GM18868 (cell line): ENCODE data around the gene SLF2.
A peak's percentile ranks its signal among the peaks of the same experiment; 100 is the strongest.
"Not testable (repeated sequence)": the region's sequence is repeated elsewhere in the genome, so short reads cannot be mapped to it uniquely, and the experiment has no call there.

Source experiments
- ATAC-seq: cut with Tn5 transposase; IDR thresholded peaks from one replicate; pipeline ENCODE4 v1.9.1; 2021; ENCODE audit warnings: mild to moderate bottlenecking, moderate library complexity; ENCODE audit not compliant: unreplicated experiment

The SLF2 gene

GRCh38 chr10:100960251-100960650 lies 47.5 kb downstream of the SLF2 start:
- no peak for ATAC-seq

DNA sequence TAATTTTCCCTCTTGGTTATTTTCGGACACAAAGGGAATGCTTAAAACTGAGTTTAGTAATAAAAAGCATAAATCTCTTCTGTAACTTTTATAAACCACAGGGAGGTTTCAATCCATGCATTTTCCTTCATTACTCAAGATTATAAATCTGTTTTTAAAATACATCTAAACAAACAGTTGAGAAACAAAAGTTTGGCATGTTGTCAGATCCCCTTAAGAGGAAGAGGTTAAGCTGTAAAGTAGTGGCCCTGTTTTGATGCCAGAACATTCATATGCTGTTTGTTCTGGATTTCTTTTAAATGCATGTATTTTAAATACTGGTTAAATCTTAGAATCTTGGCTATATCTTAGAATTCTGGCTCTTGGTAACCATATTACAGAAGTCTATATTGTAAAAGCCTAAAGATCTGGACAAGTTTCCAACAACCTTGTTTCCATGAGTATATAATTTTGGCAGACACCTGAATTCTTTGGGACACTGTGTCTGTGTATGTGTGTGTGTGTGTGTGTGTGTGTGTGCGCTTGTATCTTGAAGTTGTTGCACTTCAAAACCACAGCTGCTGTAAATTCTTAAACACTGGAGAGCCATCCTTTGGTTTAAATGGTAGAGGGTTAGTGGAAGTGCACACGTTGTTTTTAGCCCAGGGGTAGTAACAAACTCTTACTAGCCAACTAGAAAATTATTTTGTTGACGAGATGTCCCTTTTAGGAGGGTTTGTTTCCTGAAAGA lies 49.8 kb downstream of the SLF2 start:
- ATAC-seq: no peak

DNA sequence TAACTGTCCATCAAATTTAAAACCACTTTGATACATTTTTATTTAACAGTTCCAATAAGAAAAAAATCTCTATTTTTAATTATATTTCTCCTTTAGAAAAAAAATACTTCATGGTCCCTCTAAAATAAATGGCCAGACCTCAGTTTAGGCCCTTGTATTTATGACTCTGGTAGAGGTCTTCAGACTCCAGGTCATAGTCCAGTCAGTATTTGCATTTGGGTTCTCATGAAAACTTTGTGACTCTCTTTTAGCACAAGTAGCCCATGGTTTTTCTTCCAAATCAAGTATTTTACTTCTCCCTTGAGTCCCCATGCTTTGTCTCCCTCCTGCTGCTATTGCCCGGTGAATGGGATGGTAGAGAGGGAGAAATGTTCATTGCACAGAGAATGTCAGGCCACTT lies 51.1 kb downstream of the SLF2 start:
- no peak for ATAC-seq

DNA sequence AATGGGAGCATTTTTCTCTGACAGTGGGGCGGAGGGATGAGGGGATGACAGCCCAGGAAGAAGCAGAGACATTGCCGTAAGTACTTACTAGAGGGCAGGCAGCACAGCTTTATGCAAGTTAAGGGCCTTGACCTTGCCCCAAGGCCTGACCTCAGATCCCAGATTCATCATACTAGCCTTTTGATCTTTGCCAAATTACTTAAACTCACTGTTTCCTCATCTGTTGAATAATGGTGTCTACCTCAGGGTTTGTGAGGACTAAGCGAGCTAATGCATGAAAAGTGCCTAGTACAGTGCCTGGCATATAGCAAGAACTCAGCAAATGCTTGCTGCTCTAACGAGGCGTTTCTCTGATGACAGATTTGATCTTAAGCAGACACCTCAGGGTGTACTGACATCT lies 53.1 kb downstream of the SLF2 start:
- ATAC-seq: no peak

GRCh38 chr10:100966887-100967286 lies 54.1 kb downstream of the SLF2 start:
- no peak for ATAC-seq

DNA sequence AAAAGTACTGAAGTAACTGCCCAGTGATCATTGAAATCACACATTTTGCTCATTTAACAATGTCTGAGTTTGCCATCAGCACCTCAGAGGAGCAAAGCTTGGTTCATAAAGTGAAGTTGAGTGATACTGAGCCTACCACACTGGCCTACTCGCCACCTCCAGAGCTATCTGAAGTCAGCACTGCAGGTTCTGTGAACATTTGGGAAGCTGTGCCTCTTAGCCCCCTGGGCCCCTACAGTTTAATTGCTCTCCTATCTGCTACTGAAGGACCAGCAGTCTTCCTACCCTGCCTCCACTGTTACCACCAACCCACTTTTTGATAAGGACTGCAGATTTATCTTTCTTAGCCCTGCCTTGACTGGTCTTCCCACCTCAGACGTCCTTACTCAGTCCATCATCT lies 54.6 kb downstream of the SLF2 start:
- ATAC-seq: no peak

GRCh38 chr10:100968062-100968736 lies 55.4 kb downstream of the SLF2 start:
- no peak for ATAC-seq

- ATAC-seq: no peak
Measured at GRCh38 chr10:100968863-100969186, 56.1 kb downstream of the SLF2 start.

DNA sequence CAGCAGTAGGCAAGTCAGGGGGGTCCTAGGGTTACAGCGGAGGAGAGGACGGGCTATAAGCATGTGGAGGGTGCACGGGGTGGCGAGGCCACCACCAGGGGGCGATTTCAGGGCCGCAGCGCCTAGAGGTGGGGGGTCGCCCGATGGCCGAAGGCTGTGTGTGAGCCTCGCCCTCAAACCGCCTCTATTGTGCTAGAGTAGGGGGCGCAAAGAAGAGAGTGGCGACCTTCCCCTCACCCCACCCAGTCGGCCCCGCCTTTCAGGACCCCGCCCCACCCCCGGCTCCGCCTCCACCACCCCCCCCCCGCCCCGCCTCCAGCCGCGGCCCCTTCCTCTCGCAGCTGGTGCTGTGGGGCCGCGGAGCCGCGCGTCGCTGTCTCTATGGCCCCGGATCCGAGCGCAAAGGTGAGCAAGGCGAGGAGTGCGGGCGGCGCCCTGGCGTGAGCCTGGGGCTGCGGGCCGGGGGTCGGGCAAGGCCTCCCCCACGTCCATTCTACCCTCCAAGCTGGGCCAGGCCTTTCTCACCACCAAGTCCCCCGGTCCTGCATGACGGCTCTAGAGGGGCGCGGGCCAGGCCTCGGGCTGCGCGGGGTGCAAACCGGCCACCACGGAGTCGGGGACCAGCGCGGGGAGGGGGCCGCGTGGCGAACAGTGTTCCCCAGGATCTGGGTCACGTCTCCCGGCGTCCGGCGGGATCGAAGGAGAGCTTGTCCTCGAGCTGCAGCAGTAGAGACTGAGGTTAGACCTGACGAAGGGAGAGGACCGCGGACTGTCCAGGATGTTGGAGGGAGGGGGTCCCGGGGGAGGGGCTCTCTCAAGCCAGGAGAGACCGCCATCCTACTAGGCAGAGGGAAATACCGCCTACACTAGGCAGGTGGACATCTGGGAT lies 56.7 kb downstream of the SLF2 start, which contains the start of gene SEMA4G:
SEMA4G (plus strand) TSS at position 318 of the 889 bp plus-strand sequence. CDS start 3,409 bp downstream, outside the sequence.
- peak; percentile 66 for ATAC-seq

DNA sequence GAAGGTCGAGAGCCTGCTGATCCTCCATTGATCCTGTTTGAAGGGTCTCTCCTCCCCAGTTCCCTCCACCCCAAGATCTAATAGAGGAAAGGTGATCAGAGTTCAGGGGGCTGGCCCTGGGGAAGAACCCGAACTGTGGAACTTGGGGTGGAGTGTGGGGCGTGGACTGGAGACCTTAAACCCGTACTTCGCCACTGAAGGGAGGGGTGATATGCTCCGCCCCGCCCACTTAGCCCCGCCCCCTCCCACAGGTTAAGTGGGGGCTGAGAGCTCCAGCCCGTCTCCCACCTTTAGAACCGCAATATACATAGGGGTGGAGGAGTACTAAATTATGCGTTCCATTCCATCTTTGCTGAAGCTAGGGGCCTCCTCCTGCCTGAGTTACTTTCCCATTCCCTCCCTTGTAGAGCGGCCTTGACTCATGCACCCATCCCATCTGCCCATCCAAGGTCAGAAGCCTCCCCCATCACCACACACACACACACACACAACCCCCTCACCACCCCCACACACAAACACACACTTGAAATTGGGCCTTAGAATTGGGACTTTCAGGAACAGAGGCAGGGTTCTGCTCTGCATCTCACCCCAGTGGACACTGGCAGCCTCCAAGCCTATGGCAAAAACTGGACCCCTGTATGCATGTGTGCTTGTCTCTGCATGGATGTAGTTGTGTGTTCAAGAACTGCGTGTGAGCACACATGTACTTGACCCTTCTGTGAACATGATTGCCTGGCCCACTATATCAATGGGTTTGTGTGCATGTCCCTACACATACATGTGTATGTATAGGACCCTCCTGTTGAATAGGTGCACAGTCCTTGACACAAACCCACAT lies 57.5 kb downstream of the SLF2 start:
- ATAC-seq: no peak

- no peak for ATAC-seq
Measured at GRCh38 chr10:100970914-100971811, 58.4 kb downstream of the SLF2 start.

DNA sequence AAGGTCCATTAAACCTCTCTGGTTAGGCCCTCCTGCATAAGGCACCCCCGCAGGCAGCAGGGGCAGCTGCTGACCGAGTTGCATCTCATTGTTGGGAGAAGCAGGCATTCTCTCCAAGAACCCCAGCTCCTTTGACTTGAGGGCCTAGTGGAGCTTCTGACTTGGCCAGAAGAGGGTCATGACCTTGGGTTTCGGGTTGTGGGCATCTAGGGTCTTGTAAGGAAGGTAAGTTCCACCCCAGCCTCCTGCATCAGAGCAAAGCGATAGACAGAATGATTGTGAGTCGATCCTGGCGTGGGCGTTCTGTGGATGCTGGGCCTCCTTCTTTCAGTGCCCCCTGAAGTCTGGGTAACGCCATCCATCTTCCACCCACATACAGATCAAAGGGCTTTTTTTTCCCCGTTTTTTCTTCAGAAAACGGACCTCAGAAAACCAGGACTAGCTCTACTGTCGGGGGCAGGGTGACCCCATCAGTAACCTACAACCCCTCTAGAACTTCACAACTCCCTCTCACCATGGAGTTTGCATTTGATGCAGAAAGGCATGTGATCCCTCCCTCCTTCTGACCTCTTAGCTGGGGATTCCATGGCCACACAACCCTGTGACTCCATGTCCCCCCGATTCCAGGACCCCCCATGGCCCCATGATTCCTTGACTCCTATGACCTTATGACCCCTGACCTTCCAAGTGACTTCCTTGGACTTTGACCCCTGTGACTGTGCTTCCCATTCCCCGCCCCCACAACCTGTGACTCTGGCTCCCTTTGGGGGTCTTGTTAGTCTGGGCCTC lies 59.5 kb downstream of the SLF2 start:
- ATAC-seq: no peak

DNA sequence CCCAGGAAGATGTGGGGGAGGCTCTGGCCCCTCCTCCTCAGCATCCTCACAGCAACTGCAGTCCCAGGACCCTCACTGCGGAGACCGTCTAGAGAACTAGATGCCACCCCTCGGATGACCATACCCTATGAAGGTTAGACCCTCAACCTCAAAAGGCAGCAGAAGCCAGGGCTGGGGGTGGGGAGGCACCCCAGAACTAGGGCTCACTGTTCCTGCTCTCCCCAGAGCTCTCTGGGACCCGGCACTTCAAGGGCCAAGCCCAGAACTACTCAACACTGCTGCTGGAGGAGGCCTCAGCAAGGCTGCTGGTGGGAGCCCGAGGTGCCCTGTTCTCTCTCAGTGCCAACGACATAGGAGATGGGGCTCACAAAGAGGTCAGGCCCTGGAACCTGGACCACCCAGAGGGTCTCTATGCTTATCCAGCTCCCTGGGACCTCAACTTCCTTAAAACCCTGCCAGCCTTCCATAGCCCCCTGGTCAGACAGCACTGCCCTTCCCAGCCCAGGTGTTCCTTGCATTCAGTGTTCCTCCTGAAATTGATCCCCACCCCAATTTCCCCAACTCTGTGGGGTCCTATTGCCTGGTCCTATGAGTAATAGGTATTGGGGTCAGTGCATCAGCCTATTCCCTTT lies 60.3 kb downstream of the SLF2 start:
- ATAC-seq: no peak

DNA sequence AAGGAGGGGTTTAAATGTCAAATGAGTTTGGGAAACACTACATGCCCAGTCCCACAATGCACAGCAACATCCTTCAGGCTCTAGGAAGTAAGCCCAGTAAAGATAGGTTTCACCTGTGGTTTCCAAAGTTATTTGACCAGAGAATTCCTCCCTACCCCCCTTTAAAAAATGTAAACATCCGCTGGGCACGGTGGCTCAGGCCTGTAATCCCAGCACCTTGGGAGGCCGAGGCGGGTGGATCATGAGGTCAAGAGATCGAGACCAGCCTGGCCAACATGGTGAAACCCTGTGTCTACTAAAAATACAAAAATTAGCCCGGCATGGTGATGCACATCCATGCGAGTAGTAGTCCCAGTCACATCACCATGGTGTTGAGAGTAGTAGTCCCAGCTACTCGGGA lies 62.6 kb downstream of the SLF2 start:
- ATAC-seq: not testable (repeated sequence)

DNA sequence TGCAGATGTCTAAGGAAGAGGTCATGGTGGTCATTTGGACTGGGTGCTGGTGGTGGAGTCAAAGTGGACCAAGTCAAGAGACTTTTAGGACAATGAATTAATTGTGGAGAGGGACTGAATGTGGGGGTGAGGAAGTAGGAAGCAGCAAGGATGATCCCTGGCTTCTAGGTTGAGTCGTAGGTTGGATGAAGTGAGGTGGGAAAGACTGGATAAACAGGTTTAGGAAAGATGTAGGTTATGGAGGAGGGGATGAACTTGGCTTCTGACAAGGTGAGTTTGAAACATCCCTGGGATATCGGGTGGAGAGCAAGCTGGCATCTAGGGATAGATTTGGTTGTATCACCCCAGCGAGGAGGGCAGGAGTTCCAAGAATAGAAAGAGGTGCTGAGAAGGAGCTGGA lies 64.1 kb downstream of the SLF2 start:
- ATAC-seq: no peak

DNA sequence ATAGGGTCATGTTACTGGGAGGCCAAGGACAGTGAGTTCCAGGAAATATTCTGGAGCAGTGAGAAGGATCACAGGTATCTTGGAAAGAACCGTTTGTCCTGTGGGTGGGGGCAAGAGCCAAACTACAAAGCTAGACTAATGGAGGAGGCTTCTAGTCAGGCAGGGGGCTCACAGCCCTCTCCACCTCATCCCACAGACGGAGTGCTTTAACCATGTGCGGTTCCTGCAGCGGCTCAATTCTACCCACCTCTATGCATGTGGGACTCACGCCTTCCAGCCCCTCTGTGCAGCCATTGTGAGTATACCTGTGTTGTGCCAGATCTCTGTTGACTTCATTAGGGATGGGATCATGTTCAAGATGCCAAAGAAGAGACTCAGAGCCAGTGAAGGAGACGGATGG lies 64.7 kb downstream of the SLF2 start:
- no peak for ATAC-seq

GRCh38 chr10:100978121-100978900 lies 65.5 kb downstream of the SLF2 start:
- no peak for ATAC-seq

DNA sequence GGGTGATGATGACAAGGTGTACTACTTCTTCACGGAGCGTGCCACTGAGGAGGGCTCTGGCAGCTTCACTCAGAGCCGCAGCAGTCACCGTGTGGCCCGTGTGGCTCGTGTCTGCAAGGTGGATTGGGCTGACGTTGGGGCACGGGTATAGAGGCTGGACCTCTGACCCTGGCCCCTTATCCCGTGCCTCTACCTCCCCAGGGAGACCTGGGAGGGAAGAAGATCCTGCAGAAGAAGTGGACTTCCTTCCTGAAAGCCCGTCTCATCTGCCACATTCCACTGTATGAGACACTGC lies 66.1 kb downstream of the SLF2 start:
- ATAC-seq: no peak
